ENCODE measurements around the gene TBX21.

The TBX21 gene

GRCh38 chr17:47791025-47791424 is 58.0 kb downstream of the TBX21 start:
- intact Hi-C loops (cut with DNase I): no loop called here
- peak in 1 of 42 donors; percentile 19 for DNase-seq

GRCh38 chr17:47792457-47792856 is 59.4 kb downstream of the TBX21 start:
- no peak for DNase-seq
- intact Hi-C loops (cut with DNase I): no loop called here

- DNase-seq: no peak
- intact Hi-C loops (cut with DNase I): no loop called here
Measured at GRCh38 chr17:47792979-47793378, 59.9 kb downstream of the TBX21 start.

Measured in head of caudate nucleus (tissue), 42 donors.